ENCODE measurements around the gene FMNL3.

- TF ChIP-seq CTCF (IDR thresholded peaks at IDR 0.05) = no peak
- no peak for TF ChIP-seq POLR2A (IDR thresholded peaks at IDR 0.05)
- no peak for TF ChIP-seq EP300 (IDR thresholded peaks at IDR 0.05)
Measured at GRCh38 chr12:49689237-49689636, 18.0 kb downstream of the FMNL3 start.
